Activated CD4-positive, alpha-beta T cell treated with anti-CD3 and anti-CD28 coated beads, Interleukin-2, amount 10 ng/mL, durations not matched to agents 24 days and 14 days (primary cell): ENCODE data around the gene REG3A. TPM values are rescaled to one million over a fixed set of nuclear protein-coding genes. Genes with fewer than 3 reads are reported as not detected.

Experiments
- DNase-seq: peaks from one replicate; pipeline ENCODE4 v3.0.0; 2022
- H3K27ac Mint-ChIP-seq: one replicate; pipeline ENCODE4 v1.8.0; 2022; ENCODE audit warnings: mild to moderate bottlenecking, mixed read lengths
- H3K27me3 Mint-ChIP-seq: one replicate; pipeline ENCODE4 v1.8.0; 2022; ENCODE audit warnings: mixed read lengths
- H3K36me3 Mint-ChIP-seq: one replicate; pipeline ENCODE4 v1.8.0; 2022; ENCODE audit warnings: low read depth, mild to moderate bottlenecking, mixed read lengths
- H3K4me1 Mint-ChIP-seq: one replicate; pipeline ENCODE4 v1.8.0; 2021; ENCODE audit warnings: mixed read lengths
- H3K4me3 Mint-ChIP-seq: one replicate; pipeline ENCODE4 v1.8.0; 2022; ENCODE audit warnings: mild to moderate bottlenecking, moderate library complexity, mixed read lengths
- H3K9me3 Mint-ChIP-seq: one replicate; pipeline ENCODE4 v1.8.0; 2021; ENCODE audit warnings: mixed read lengths
- intact Hi-C: fragments of 100-400 bp; cut with micrococcal nuclease; formaldehyde crosslinking; loops from one replicate; pipeline ENCODE4 v1.15.1; 2023
- total RNA-seq: library from RNA; stranded (reverse); gene quantifications from 2 replicates; pipeline ENCODE4 v1.2.3, GENCODE V29; 2022

The REG3A gene
- total RNA-seq, 1 donor from 2014 or later: not detected

DNA sequence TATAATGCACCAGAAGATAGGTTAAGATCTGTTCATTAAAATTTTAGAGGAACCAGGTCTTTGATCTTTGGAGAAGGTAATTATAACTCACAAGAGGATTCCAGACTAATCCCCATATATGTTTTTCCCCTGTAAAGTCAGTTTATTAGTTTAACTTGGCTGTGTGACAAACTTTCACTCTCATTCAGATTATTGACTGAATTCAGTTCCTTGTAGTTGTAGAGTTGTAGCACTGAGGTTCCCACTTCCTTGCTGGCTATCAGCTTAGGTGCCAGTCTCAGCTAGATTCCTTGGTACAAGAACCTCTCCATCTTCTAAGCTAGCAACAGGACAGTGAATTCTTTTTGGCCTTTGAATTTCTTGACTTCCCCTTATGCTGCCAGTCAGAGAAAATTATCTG, 20.1 kb downstream of the REG3A start:
- Mint-ChIP-seq H3K27ac (no peak overlapping the region), H3K36me3 (no peaks in the 10 kb centered on the region), H3K4me1 (no peaks in the 10 kb centered on the region), H3K4me3 (no peak overlapping the region), H3K27me3 (no peaks in the 10 kb centered on the region), H3K9me3 (peaks cover 9% of the 10 kb centered on the region)
- DNase-seq: no peak
- intact Hi-C loops: no loop called here

DNA sequence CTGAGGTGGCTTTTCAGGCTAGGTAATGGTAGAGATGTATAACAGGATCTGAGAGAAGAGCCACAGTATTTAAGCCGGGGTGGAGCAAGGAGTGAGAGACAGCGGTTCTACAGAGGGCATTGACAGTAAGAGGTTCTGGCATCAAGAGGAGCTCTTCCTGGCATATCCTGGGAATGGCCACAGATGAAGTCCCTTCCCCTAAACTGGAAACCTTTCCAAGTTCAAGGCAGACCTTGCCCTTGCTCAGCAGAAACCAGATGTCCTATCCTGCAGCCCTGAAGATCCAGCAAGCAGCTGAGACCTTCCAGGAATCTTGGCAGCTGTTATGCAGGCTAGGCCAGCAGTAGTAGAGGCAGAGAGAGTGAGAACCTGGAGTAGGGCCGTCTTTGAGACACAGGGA, 21.2 kb downstream of the REG3A start:
- Mint-ChIP-seq H3K27me3 (no peaks in the 10 kb centered on the region), H3K27ac (no peak overlapping the region), H3K36me3 (no peaks in the 10 kb centered on the region), H3K4me1 (no peaks in the 10 kb centered on the region), H3K4me3 (no peak overlapping the region), H3K9me3 (peaks cover 9% of the 10 kb centered on the region)
- DNase-seq: no peak
- intact Hi-C loops: no loop called here

DNA sequence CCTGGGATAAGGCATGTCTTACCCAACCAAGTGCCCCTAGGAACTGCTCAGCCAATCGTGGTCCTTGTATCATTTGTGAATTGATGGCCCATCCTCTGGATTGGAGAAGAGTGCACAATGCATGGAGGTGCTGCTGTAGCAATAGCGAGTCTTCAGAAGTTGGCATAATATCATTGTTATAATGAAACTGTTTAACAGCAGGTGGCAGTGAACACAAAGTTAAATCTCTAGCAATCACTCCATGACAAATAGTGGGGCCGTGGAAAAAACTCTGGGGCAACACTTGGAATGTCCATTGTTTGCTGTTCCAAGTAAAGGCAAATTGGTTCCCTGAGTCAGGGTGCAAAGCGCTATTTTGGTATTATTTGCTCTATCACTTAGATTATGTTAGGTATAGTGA, 27.9 kb downstream of the REG3A start:
- Mint-ChIP-seq H3K9me3 (no peaks in the 10 kb centered on the region), H3K27me3 (no peaks in the 10 kb centered on the region), H3K4me3 (no peak overlapping the region), H3K4me1 (no peaks in the 10 kb centered on the region), H3K27ac (no peak overlapping the region), H3K36me3 (no peaks in the 10 kb centered on the region)
- intact Hi-C loops: no loop called here
- no peak for DNase-seq

DNA sequence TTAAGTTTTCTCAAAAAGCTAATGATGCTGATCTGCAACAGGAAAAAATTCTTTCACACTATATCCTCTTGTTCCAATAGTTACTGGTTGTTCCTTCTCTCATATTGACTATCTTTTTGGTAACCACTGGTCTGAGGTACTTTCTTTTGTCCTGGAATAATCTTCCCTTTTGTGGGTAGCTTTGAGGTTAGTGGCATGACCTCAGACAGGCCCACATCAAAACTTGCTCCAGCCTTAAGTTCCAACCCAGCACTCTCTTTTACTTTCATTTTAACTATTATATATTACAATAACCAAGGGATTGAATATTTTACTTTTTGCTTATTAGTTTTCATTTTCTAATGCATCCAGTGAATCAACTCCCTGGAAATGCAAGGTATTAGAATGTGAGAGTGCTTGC, 29.7 kb downstream of the REG3A start:
- H3K9me3 Mint-ChIP-seq: no peaks in the 10 kb centered on the region
- H3K4me3 Mint-ChIP-seq: no peak overlapping the region
- H3K36me3 Mint-ChIP-seq: no peaks in the 10 kb centered on the region
- intact Hi-C loops: no loop called here
- H3K4me1 Mint-ChIP-seq: no peaks in the 10 kb centered on the region
- no peaks in the 10 kb centered on the region for H3K27me3 Mint-ChIP-seq
- H3K27ac Mint-ChIP-seq: no peak overlapping the region
- DNase-seq: no peak

DNA sequence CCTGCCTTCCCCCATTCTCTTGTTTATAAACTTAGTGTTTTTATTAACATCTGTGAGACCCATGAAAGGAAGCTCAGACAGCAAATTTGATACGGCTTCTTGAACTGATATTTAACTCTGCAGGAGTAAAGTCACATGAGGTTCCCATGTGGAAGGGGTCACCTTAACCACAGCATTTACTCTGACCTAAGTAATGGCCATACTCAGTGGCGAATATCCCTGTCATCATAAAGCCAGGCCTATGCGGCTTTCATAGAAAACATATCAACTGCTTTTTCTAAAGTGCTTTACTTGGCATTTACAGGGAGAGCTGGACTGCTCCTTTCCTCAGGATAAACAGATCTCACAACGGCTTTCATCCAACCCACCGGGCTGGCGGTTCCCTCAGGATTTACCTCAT, 30.3 kb downstream of the REG3A start:
- Mint-ChIP-seq H3K4me1 (no peaks in the 10 kb centered on the region), H3K36me3 (no peaks in the 10 kb centered on the region), H3K27ac (no peak overlapping the region), H3K27me3 (no peaks in the 10 kb centered on the region), H3K9me3 (no peaks in the 10 kb centered on the region), H3K4me3 (no peak overlapping the region)
- intact Hi-C loops: no loop called here
- no peak for DNase-seq

DNA sequence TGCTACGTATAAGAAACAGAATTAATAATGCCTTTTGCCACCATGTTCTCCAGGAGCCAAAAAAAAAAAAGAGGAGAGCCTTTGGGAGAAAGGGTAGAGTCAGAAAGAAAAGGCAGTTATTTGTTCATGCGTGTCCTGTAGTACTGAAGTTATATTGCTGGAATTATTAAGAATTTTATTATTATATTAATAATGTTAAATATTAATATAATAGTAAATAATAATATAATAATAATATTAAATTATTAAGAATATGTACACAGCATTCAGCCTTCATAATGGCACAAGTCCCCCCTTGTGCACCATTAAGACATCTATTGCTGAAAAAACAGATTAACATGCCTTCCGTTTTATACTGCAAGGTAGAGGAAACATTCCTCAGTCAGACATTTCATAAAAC, 31.1 kb downstream of the REG3A start:
- H3K9me3 Mint-ChIP-seq: no peaks in the 10 kb centered on the region
- H3K4me3 Mint-ChIP-seq: no peak overlapping the region
- intact Hi-C loops: no loop called here
- H3K27ac Mint-ChIP-seq: no peak overlapping the region
- no peaks in the 10 kb centered on the region for H3K27me3 Mint-ChIP-seq
- DNase-seq: no peak
- no peaks in the 10 kb centered on the region for H3K36me3 Mint-ChIP-seq
- H3K4me1 Mint-ChIP-seq: no peaks in the 10 kb centered on the region

DNA sequence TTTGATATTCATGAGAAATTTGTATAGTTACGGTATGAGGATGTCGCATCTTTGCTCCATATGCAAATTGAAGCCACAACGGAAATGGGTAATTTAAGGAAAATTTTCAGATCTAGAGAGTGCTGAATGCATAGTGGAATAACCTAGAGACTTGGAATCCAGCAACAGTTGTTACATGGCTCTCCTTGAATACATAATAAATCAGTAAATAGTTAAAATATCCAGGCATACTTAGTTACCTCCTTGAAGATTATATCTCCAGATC, 33.9 kb downstream of the REG3A start:
- no peak overlapping the region for H3K4me3 Mint-ChIP-seq
- intact Hi-C loops: no loop called here
- no peaks in the 10 kb centered on the region for H3K36me3 Mint-ChIP-seq
- H3K4me1 Mint-ChIP-seq: no peaks in the 10 kb centered on the region
- no peak for DNase-seq
- H3K9me3 Mint-ChIP-seq: no peaks in the 10 kb centered on the region
- H3K27ac Mint-ChIP-seq: no peak overlapping the region
- H3K27me3 Mint-ChIP-seq: no peaks in the 10 kb centered on the region

DNA sequence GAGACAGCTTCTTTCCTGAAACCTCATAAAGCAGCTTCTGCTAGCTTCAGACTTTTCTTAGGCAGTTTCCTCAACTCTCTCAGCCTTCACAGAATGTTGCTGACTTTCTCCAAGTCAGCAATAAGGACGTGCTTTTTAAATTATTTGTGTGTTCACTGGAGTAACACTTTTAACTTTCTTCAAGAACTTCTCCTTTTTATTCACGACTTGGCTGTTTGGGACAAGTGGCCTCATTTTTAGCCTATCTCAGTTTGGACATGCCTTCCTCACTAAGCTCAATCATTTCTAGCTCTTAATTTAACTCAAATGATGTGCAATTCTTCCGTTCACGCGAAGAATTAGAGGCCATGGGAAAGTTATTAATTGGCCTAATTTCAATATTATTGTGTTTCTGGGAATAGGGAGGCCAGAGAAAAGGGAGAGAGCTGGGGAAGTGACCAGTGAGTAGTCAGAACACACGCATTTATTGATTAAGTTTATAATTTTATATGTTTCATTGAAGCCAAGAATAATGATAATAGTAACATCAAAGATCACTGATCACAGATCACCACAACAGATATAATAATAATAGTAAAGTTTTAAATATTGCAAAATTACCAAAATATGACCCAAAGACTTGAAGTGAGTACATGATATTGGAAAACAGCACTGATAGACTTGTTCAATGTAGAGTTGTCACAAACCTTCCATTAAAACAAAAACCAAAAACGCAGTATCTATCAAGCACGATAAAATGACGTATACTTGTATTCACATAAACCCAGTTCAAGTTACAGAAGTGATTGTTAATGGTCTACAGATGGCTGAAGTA, 34.4 kb downstream of the REG3A start:
- no peak overlapping the region for H3K4me3 Mint-ChIP-seq
- H3K9me3 Mint-ChIP-seq: no peaks in the 10 kb centered on the region
- no peak overlapping the region for H3K27ac Mint-ChIP-seq
- H3K4me1 Mint-ChIP-seq: no peaks in the 10 kb centered on the region
- no peak for DNase-seq
- H3K36me3 Mint-ChIP-seq: no peaks in the 10 kb centered on the region
- H3K27me3 Mint-ChIP-seq: no peaks in the 10 kb centered on the region
- intact Hi-C loops: no loop called here

DNA sequence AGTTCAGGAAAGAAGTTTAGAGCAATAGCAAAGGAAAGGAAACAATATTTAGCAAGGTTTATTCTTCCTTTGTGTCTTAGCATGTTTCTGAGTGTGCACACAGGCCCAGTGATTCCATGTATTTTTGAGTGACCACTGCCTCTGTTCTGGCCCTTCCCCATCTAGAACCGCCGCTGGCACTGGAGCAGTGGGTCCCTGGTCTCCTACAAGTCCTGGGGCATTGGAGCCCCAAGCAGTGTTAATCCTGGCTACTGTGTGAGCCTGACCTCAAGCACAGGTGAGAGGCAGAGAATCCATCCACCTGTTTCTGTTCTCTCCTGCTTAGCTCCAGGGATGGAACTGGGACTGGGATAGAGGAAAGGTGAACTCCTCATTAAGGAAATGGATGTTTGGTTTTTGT, 36.9 kb downstream of the REG3A start:
- intact Hi-C loops: no loop called here
- H3K4me3 Mint-ChIP-seq: no peak overlapping the region
- H3K27ac Mint-ChIP-seq: no peak overlapping the region
- H3K36me3 Mint-ChIP-seq: no peaks in the 10 kb centered on the region
- no peaks in the 10 kb centered on the region for H3K4me1 Mint-ChIP-seq
- DNase-seq: no peak
- H3K27me3 Mint-ChIP-seq: no peaks in the 10 kb centered on the region
- no peaks in the 10 kb centered on the region for H3K9me3 Mint-ChIP-seq

DNA sequence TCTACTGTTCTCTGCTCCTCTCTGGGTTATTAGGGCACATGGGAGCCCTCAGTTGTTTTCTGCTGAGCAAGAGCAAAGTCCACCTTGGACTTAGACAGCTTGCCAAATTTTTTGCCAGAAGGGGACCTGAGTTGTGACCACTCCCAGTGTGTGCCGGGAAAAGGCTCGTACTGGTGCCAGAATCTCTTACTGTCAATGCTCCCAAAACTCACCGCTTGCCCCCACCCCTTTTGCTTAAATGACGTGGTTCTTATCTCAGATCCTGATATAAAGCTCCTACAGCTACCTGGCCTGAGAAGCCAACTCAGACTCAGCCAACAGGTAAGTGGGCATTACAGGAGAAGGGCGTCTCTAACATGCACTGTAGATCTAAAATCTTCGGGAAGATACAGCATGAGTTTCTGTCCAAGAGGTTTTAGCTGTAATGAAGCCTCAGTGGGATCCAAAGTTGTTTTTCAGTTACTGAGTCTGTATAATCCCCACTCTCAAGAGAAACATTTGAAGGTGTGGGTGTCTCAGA, 39.3 kb downstream of the REG3A start, which contains the start of gene REG1A:
Gene REG1A (plus strand): TSS at position 295 of the 520 bp plus-strand sequence. CDS start 374 bp downstream, outside the sequence.
- no peaks in the 10 kb centered on the region for H3K9me3 Mint-ChIP-seq
- intact Hi-C loops: no loop called here
- no peaks in the 10 kb centered on the region for H3K4me1 Mint-ChIP-seq
- H3K4me3 Mint-ChIP-seq: no peak within 1 kb of the TSS
- DNase-seq: no peak
- no peak within 1 kb of the TSS for H3K27ac Mint-ChIP-seq
- H3K27me3 Mint-ChIP-seq: no peaks in the 10 kb centered on the region
- H3K36me3 Mint-ChIP-seq: no peaks in the 10 kb centered on the region

DNA sequence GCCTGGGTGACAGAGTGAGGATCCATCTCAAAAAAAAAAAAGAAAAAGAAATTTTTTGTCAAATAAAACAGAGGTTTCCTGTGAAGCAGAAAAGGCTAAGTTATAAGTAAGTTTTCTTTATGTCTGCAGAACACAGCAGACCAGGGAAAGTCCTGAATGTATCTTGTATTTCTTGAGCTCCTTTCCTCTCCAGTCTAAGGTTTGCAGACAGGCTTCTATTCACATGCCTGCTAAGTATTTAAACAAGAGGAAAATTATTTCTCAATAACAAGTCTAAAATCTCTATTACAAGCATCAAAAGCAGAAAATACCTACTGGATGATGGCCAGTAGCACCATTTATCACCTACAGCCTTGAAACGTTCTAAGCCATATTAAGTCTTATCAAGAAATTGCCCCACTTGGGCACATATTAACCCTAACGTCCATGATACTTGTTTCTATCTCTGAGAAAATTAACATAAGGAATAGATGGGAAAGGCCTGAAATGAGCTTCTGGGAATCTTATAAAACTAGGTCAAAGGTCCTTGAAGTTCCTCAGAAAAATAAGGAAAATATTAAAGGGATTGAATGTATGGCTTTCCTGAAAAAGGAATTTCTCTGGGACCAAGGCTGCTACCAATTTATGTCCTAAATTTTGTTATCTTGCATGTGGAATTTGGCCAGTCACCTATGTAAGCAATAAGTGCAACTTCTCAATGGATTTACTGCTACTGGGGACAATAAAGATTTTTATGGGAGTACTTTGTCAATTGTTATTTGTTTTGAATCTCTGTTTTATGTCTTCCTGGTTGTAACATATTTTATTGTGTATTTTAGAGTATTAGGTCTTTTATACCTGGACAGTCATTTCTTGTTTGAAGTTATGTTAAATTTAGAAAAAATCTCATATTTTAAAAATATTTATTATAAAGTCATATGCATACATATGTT, 42.3 kb downstream of the REG3A start:
- no peak overlapping the region for H3K27ac Mint-ChIP-seq
- H3K36me3 Mint-ChIP-seq: no peaks in the 10 kb centered on the region
- H3K4me1 Mint-ChIP-seq: no peaks in the 10 kb centered on the region
- no peak for DNase-seq
- H3K4me3 Mint-ChIP-seq: no peak overlapping the region
- intact Hi-C loops: no loop called here
- H3K9me3 Mint-ChIP-seq: peaks cover 6% of the 10 kb centered on the region
- no peaks in the 10 kb centered on the region for H3K27me3 Mint-ChIP-seq

DNA sequence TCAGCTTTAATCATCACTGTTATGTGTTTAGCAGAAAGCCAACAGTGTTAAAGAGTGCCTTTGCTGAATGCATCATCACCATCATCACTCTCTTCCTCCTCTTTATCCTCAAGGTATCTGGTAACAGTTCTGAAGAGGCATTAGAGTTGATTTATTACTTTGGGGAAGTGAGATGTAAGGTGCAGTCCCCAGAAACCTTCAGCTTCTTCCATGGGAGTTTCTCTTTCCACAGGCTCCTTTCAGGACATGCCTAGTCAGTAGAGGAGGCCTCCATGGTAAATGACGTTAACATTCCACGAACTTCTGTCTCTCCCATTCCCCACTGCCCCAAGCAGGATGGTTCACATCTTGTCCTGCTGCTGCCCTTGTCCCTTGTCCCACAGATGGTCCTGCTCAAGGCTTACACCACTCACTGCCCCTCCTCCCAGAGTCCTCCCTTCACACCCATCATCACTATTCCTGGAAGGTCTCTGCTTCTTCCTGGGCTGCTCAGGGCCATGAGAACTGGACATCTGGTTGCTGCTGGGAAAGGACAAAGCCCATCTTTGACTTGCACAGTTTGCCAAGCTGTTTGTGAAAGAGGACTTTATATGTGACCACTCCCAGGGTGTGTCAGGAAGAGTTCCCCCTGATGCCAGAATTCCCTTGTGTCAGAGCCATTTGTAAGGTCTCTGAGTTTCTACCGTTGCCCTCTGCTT, 44.6 kb downstream of the REG3A start:
- H3K27me3 Mint-ChIP-seq: no peaks in the 10 kb centered on the region
- no peaks in the 10 kb centered on the region for H3K36me3 Mint-ChIP-seq
- H3K9me3 Mint-ChIP-seq: peaks cover 6% of the 10 kb centered on the region
- no peak for DNase-seq
- H3K4me1 Mint-ChIP-seq: no peaks in the 10 kb centered on the region
- no peak overlapping the region for H3K27ac Mint-ChIP-seq
- intact Hi-C loops: no loop called here
- no peak overlapping the region for H3K4me3 Mint-ChIP-seq

DNA sequence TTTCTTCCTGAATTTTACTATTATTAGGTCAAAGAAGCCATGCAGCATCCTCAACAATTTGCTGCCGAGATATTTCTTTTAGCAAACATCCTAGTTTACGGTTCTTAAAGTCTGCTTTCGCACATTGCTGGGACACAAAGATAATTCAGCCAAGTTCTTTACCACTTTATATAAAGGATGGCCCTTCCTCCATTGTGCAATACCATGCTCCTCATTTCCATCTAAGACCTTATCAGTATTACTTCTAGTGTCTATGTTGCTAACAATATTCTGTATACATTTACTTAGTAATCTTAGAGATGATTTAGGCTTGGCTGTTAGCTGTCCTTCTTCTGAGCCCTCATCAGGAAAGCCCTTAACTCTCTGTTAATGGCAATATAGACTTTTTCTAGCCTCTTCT, 47.3 kb downstream of the REG3A start:
- no peak overlapping the region for H3K27ac Mint-ChIP-seq
- intact Hi-C loops: no loop called here
- H3K4me1 Mint-ChIP-seq: no peaks in the 10 kb centered on the region
- H3K27me3 Mint-ChIP-seq: no peaks in the 10 kb centered on the region
- H3K9me3 Mint-ChIP-seq: peaks cover 6% of the 10 kb centered on the region
- H3K36me3 Mint-ChIP-seq: no peaks in the 10 kb centered on the region
- H3K4me3 Mint-ChIP-seq: no peak overlapping the region
- no peak for DNase-seq
